HG02970 (cell line): Measurements from ENCODE around the gene FHOD3.
"Not testable (repeated sequence)": the region's sequence is repeated elsewhere in the genome, so short reads cannot be mapped to it uniquely, and the experiment has no call there.

ENCODE experiments used
- ATAC-seq: cut with Tn5 transposase; IDR thresholded peaks from one replicate; pipeline ENCODE4 v1.9.1; 2021; ENCODE audit warnings: mild to moderate bottlenecking, moderate library complexity, moderate number of reproducible peaks; ENCODE audit not compliant: unreplicated experiment, low FRiP score

FHOD3 gene

DNA sequence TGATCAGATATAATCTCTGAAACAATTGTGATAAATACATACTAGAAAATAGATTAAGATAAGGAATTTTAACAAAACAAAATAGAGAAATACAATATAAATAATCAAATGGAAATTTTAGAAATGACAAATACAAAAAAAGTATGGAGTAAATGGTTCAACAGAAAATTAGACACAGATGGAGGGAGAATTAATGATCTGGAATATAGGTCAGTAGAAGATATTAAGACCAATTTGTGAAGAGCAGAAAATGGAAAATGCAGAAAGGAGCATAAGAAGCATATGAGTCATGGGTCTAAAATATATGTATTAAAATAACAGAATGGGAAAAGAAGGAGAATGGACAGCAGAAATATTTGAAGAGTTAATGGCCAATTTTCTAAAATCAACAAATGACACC, 44.4 kb downstream of the FHOD3 start:
- no peak for ATAC-seq

DNA sequence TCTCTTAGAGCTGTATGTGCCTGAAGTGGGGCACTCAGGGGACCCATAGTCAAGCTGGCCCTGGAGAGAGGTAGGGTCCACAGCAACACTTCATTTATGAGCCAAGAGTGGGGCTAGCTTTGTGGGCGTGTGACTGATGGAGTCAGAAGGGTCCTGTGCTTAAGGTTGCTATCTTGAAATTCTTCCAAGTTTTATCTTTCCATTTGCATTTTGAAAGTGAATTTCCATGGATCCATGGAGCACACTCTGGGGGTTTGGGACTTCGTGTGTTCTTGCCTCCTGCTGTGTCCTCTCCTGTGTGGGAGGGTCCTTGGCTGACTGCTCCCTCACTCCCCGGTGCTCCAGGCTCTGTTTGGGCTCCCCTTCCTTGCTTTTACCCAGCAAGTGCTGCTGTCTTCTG, 50.8 kb downstream of the FHOD3 start:
- no peak for ATAC-seq

DNA sequence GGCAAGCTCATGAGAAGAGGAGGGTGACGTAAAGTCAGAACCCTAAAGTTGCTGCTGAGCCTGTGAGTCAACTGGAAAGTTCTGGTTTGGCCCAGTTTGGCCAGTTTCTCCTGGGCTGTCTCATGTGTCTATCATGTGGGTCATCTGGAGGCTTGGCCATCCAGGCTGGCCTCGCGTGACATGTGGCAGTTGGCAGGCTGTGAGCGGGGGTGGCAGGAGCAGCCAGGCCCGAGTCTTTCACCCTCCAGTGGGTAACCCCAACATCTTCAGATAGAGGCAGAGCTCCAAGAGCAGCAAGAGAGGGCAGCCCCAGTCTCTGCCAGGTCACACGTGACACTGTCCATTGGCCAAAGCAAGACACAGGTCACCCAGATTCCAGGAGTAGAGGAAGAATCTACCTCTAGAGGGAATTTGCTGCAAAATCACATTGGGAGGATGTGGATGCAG, 51.5 kb downstream of the FHOD3 start:
- no peak for ATAC-seq

DNA sequence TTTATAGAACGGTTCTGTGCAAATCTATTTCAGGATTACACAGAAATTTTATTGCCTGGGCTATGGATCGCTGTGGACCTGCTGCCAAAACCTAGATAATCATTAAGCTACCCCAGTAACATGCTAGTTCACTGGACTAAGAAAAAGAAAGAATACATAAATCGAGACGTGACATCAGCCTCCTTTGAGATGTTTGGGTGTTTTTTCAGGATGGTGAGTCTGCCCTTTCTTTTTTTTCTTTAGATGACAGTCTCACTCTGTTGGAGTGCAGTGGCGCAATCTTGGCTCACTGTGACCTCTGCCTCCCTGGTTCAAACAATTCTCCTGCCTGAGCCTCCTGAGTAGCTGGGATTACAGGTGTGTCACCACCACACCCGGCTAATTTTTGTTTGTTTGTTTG, 52.0 kb downstream of the FHOD3 start:
- no peak for ATAC-seq

DNA sequence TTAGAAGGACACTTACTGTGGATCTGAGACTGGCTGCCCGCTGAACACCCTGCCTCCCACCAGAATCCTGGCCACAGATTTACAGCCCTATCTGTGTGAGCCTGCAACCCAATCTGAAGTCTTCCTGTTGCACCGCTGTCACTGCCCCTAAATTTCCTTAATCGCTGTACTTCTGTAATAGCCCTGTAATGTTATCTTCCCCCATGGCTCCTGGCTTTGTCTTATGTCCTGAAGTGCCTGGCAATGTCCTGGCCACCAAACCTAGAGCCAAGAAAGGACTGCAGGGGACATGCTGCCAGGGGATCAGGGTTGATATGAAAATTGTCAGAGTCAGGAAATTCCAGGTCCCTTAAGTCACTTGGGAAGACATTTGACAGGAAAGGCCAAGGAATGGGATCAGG, 52.7 kb downstream of the FHOD3 start:
- no peak for ATAC-seq

DNA sequence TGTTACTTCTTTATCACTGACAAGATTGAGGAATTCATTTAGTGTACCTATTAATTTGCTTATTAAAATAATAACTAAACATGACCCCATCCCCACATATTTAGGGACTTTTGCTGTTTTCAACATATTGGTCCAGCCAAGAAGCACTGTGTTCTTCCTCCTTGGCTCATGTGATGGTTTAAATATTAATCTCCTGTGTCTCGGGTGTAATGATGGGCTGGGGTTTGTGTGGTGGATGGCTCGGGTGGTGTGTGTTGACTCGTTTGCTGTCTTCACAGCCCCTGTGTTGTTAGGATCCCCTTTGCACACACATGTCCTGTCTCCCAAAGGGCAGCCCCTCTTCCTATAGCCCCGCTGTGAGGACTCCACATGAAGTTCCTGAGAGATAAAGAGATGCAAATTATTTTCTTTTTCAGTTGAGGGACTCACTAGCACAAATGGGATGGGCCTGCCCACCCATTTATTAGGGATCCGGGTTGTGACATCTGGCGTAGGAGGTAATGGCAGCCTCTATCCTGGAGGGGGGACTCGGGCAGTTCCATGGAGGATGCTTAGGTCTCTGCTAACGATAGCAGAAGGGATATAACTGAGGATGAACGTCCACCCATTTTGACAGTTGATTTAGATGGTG, 53.4 kb downstream of the FHOD3 start:
- no peak for ATAC-seq

DNA sequence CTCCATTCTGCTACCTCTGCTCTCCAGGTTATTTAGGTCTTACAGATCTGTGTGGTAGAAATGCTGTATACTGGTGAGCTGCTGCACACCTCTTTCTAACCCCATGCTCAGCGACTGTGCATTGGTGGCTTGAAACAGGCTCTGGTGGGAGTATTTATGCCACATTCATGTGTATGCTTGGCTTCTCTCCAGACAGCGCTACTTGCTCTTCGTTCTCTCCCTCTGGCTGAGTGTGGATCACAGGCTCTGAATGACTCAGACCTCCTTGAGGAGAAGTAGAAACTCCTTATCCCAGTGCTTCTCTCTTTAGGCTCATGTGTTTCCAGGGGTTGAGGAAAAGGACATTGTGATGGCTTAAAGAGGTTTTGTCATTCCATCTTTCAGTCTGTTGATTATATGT, 54.9 kb downstream of the FHOD3 start:
- ATAC-seq, result no peak

DNA sequence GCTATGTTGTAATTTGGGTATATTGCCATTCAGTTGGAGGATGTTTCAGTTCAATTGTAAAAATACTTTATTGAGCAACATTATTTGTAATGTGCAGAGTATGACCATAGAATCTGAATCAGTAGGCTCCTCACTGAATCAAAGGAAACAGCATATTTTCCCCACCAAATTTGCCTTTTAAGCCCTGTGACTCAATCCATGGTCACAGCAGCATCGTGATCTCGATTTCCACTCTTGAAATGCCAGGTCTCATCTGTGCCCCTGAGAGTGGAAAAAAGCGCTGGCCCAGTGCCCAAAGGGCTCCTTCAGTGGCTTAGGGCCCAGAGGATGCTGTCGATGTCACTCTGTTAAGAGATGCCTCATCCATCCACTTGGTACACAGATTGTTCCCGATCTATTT, 57.5 kb downstream of the FHOD3 start:
- no peak for ATAC-seq

DNA sequence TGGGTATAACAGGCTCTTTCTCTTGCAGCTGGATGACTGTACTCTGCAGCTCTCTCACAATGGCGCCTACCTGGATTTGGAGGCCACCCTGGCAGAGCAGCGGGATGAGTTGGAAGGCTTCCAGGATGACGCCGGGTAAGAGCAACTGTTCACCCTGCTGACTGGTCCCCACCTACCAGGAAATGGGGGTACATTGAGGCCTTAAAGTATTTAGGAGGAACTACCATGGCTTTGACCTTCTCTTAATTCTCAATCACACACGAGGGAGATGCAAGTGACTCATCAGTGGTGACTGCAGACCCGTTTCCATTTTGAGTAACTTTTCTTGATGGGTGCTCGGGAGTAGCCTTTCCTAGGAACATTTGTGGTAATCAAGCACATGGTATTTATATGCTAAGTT, 58.0 kb downstream of the FHOD3 start:
- ATAC-seq, result no peak

DNA sequence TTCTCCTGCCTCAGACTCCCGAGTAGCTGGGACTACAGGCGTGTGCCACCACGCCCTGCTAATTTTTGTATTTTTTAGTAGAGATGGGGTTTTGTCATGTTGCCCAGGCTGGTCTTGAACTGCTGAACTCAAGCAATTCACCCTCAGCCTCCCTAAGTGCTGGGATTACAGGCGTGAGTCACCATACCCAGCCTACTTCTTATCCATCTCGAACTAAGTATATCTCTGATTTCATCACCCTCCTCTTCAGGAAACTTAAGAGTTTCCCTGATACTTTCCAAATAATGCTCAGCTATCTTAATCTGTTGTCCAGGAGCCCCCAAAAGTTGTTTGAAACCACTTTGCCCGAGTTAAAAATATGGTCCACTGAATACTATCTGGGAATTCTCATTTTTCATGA, 59.2 kb downstream of the FHOD3 start:
- ATAC-seq, result not testable (repeated sequence)

DNA sequence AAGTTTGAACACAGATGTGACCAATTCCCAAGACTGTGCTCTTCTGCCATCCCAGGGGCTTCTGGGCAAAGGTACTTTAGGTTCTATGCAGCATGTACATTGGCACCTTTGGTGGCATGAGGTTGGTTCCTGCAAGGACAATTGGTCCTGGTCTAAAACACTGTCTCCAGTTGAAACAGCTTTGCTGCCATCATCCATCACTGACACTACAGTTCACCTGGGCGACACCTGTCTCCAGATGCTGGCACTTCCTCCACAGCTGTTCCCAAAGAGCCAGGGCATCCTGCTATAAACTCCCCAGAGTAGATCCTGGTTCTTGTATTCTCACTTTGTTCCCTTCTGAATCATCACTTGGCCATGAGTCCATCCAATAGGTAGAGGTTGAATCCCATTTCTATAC, 60.6 kb downstream of the FHOD3 start:
- ATAC-seq, result no peak

DNA sequence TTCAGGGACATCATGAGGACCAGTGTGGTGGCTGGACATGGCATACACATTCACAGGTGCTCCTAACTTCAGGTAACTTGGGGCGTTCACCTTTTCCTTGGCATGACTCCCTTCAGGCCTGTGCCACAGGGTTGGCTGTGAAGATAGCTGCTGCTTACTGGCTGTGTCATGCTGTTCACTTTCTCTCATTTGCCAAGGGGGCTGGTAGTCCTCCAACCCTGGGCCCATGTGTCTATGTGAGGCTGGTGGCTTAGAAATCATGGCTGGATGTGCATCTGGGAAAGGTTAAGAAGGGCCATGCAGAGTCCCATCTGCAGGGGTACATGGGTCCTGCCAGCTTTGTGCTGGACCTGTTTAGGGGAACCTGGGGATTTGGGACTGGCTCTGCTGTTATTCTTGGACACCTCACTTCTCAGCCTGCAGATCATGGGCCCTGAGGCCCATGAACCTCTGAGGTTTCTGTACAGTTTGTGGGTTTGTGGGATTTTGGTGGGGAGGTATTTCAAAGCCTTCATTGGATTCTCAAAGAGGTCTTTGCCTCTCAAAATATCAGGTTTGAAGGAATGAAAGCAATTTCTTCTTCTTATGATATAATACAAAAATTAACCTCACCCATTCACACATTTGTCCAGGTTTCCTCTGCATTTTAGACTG, 62.9 kb downstream of the FHOD3 start:
- no peak for ATAC-seq

DNA sequence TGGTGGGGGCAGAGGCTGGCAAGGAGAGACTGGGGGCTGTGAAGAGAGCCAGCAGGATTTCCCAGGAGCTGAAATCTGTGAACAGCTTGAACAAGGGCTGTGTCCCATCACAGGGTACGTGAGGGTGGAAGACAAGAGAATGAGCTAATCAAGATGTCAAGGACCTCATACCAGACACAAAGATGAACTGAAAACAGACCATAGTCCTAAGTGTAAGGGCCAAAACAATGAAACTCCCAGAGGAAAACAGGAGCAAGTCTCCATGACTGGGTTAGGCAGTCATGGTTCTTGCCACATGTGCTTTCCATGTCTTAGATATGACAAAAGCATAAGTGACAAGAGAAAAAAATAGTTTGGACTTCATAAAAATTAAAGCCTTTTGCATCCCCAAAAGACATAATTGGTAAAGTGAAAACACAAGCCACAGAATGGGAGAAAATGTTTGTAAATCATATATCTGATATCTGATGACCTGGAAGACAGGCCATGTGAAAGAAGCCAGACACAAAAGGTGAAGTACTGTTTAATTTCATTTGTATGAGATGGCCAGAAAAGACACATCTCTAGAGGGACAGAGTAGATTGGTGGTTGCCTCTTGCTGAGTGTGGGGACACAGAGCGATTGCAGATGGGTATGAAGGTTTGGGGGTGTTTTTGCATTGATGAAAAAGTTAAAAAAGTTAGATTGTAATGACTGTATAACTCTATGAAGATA, 67.6 kb downstream of the FHOD3 start:
- no peak for ATAC-seq

DNA sequence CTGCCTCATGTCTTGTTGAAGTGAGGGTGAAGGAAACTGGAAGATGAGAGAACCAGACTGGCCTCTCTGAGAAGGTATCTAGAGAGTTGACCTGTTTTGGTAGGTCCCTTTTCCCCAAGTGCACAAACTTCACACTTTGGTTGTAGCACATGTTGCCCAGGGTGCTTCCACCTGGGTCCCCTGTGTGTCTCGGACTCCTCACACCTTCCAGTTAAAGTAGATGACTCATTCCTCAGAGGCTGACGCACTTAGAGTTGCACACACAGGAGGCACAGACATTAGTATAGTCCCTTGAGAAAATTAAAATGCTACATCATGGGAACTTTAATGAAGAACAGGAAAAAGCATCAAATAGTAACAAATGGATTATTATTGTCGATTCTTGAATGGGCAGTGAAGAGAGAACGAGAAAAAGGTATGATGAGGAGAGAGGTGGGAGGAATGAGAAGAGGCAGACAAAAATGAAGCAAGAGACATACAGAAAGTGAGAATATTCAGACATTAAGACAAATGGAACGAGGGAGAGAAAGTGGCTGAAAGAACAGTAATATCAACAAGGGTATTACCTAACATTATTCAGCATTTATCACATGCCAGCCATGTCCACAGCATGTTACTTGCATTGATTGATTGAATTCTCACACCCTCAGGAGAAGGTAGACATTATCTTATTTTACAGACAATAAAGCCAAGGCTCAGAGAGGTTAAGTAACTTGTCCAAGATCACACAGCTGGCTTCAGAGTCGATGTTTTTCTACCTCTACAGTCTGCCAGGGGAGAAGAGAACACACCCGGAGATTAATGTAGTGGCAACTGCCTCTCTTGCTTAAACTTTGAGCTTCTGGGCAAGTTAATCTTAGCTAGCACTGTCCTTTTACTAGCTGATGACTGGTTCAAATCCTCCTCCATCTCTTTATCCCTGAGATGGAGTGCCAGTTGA, 68.6 kb downstream of the FHOD3 start:
- ATAC-seq, result no peak

DNA sequence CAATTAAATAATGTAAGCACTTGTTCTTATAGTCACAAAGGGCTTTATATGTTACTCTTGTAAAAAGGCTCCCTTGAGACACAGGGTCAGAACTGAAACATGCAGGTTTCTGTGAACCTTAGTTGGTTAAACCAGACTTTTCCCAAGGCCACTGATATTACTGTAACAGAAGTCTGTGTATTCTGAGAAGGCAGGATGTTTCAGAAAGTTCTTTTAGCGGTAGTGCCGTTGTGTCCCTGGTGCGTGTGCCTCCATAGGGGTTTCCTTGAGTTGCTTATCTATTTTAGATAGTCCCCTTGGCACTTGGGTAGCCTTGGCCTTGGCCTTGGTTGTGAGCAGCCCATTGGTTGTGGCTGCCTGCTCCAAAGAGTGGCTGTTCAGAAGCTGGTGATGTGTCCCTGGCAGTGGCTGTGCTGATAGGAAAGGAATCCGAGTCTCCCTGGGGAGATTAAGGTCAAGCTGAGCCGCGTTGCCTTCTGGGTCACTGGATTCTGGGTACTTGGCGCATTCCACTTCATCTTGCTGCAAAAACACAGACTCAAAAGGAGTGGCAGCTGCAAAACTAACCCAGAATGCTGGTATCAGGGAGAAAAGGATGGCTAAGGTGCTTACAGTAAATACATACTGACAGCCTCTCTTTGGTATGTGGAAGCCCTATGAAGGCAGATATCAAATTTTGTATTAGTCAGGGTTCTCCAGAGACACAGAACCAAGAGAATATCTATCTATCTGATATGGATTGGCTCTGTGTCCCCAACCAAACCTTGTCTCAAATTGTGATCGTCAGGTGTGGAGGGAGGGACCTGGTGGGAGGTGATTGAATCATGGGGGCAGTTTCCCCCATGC, 69.7 kb downstream of the FHOD3 start:
- ATAC-seq, result no peak

DNA sequence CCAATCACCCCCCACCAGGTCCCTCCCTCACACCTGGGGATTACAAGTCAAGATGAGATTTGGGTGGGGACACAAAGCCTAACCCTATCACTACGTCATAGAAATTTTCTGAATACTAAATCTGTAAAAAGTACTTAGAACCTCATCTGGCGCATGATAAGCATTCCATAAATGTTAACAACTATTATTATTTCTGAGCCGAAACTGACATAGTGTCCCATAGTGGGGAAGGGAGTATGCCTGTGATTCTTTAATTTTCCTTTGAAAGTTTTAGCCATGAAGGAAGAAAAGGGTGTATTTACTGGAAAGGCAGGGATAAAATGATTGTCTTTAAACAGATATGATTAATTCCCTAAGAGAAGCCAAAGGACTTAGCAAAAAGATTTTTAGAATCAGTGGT, 71.4 kb downstream of the FHOD3 start:
- no peak for ATAC-seq

DNA sequence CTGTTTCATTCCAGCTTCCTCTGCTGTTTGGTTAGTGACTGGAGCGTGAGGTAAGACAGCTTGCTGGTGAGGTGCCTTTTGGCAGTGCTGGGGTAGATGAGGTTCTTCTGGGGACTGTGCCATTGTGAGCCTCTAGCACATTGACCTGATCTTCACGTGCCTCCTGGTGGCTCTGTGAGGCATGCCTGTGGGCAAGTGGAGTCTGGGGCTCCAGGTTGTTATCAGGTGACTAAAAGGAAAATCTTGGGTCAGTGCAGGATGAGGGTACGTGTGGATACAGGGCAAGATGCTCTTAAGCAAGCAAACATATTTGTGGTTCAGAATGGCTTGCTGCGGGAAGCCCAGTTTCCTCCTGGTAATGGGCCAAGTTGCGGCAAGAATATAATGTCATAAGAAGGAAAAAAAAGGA, 75.4 kb downstream of the FHOD3 start:
- no peak for ATAC-seq

DNA sequence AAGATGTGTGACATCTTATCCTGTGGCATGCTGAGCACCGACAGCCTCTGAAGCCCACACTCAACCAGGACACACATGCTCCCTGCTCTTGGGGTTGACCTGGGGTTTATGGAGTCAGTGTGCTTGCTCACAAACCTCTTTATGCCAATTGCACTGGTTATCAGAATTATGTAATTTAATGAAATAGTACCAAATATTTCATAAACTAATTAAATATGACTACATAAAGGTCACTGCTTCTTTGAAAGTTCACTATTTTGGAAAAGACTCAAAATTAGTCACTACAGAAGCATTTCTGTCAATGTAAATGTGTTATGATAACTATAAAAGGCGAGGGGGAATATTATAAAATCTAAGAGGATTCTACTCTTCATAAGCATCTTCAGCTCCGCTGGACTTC, 76.7 kb downstream of the FHOD3 start:
- ATAC-seq, result no peak

DNA sequence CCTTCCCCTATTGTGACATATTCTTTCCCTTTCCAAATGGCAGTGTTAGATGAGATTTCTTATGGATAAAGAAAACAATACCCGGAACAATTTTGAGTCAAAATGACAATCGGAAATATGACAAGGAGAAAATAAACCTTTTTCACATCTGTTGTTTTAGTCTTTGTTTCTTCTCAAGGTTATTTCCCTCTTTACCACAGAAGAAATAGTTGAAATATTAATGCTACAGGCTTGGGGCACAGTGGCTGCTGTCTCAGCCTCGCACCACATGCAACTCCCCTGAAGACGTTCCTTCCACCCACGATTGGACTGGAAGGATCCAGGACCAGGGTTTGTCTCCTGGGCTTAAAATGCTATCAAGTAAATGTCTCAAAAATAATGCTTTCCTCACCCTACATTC, 77.6 kb downstream of the FHOD3 start:
- no peak for ATAC-seq

DNA sequence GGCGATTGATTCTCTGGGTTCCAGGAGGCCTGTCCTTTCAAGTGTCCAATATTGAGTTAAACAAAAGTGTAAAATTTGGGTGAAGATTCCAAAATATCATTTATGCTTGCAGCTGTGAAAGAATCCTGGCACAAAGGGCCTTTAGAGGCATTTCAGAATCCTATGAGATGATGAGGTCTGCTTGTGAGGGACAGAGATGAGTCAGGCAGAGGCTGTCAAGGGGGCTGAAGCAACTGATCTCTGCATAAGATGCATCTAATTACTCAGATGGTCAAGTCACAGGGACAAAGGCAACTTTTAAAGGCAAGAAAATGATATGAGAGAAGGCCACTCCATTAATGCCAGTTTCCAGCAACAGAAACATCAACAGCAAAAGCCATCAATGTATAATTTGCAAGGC, 78.8 kb downstream of the FHOD3 start:
- ATAC-seq, result no peak
